OCI-LY3 (cell line): Measurements from ENCODE around the gene ADAMTSL5.
"Not testable (repeated sequence)": the region's sequence is repeated elsewhere in the genome, so short reads cannot be mapped to it uniquely, and the experiment has no call there.

Source experiments
- H2AFZ ChIP-seq: fragments of 200-600, 300-600 bp; shearing (Covaris generic); 2 replicates; pipeline ENCODE4 v1.6.0; 2014; ENCODE audit warnings: antibody characterized with exemption, low read depth, low read length
- H3K27ac ChIP-seq: fragments of 200-600, 300-600 bp; sonication (generic); 2 replicates; pipeline ENCODE4 v1.5.1; 2014; ENCODE audit warnings: mild to moderate bottlenecking, low read length, moderate library complexity, mixed read lengths
- H3K27me3 ChIP-seq: fragments of 200-600, 300-600 bp; sonication (generic); 2 replicates; pipeline ENCODE4 v1.6.1; 2014; ENCODE audit warnings: low read depth, low read length, mixed read lengths
- H3K36me3 ChIP-seq: fragments of 200-600, 300-600 bp; sonication (generic); replicated peaks from 2 replicates; pipeline ENCODE3; 2014; ENCODE audit warnings: low read depth, low read length, mixed read lengths
- H3K4me1 ChIP-seq: fragments of 300-600, 200-600 bp; sonication (generic); 2 replicates; pipeline ENCODE4 v1.6.1; 2014; ENCODE audit warnings: low read length, mixed read lengths
- H3K4me2 ChIP-seq: fragments of 200-600, 300-600 bp; sonication (generic); 2 replicates; pipeline ENCODE4 v1.6.1; 2014; ENCODE audit warnings: low read length, mixed read lengths
- H3K4me3 ChIP-seq: fragments of 300-600, 200-600 bp; sonication (generic); 2 replicates; pipeline ENCODE4 v1.5.1; 2014; ENCODE audit warnings: antibody characterized with exemption, mild to moderate bottlenecking, low read length, moderate library complexity
- H3K79me2 ChIP-seq: fragments of 300-600, 200-600 bp; shearing (Covaris generic); 2 replicates; pipeline ENCODE4 v1.6.1; 2014; ENCODE audit warnings: mild to moderate bottlenecking, low read length, mixed read lengths
- H3K9ac ChIP-seq: fragments of 300-600, 200-600 bp; shearing (Covaris generic); 2 replicates; pipeline ENCODE4 v1.6.0; 2014; ENCODE audit warnings: mild to moderate bottlenecking, low read length, moderate library complexity
- H3K9me3 ChIP-seq: fragments of 200-600, 300-600 bp; shearing (Covaris generic); 2 replicates; pipeline ENCODE4 v1.6.1; 2014; ENCODE audit warnings: low read length, mixed read lengths; ENCODE audit not compliant: insufficient read depth
- H4K20me1 ChIP-seq: fragments of 200-600, 300-600 bp; sonication (generic); 2 replicates; pipeline ENCODE4 v1.6.1; 2016; ENCODE audit warnings: low read length, mixed read lengths; ENCODE audit not compliant: insufficient read depth
- EZH2phosphoT487 ChIP-seq: fragments of 200-600 bp; shearing (Covaris generic); IDR thresholded peaks from 2 replicates; pipeline ENCODE4 v1.6.1; 2018; ENCODE audit warnings: antibody characterized with exemption, mixed run types, low read depth
- TF ChIP-seq, protein P1 (sequence below): fragments of 200-600, 300-600 bp; sonication (generic); IDR thresholded peaks from 2 replicates; pipeline ENCODE4 v1.5.1; 2014; ENCODE audit warnings: antibody characterized with exemption, low read length, low read depth

The ADAMTSL5 gene

DNA sequence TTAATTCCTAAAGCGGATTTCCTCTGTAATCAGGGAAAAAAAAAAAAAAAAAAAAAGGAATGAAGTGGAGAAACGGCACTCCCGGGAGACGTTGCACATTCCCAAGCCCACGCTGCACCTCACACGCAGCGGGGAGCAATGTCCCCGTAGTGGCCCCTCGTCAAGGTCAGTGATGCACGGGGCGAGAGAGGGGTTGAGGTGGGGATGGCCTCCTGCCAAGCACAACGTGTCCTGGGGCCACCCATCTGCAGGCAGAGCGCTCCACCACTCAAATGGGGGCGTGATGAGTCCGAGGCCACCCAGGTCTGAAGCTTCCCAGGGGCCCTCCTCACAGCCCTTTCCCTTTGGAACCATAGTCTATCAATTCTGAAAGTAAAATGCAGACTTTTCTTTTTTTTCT, 26.2 kb upstream of the ADAMTSL5 start:
- Histone ChIP-seq H3K36me3 (no peaks in the 10 kb centered on the region), H3K4me2 (no peak overlapping the region), H4K20me1 (no peaks in the 10 kb centered on the region), H2AFZ (no peak overlapping the region), H3K4me3 (no peak overlapping the region), H3K27me3 (peaks cover 5% of the 10 kb centered on the region), H3K9ac (no peak overlapping the region), H3K9me3 (no peaks in the 10 kb centered on the region), H3K4me1 (no peaks in the 10 kb centered on the region), H3K79me2 (no peaks in the 10 kb centered on the region), H3K27ac (no peak overlapping the region)
- no peak for TF ChIP-seq EZH2phosphoT487
- TF ChIP-seq, protein P1, sequence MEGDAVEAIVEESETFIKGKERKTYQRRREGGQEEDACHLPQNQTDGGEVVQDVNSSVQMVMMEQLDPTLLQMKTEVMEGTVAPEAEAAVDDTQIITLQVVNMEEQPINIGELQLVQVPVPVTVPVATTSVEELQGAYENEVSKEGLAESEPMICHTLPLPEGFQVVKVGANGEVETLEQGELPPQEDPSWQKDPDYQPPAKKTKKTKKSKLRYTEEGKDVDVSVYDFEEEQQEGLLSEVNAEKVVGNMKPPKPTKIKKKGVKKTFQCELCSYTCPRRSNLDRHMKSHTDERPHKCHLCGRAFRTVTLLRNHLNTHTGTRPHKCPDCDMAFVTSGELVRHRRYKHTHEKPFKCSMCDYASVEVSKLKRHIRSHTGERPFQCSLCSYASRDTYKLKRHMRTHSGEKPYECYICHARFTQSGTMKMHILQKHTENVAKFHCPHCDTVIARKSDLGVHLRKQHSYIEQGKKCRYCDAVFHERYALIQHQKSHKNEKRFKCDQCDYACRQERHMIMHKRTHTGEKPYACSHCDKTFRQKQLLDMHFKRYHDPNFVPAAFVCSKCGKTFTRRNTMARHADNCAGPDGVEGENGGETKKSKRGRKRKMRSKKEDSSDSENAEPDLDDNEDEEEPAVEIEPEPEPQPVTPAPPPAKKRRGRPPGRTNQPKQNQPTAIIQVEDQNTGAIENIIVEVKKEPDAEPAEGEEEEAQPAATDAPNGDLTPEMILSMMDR: no peak

DNA sequence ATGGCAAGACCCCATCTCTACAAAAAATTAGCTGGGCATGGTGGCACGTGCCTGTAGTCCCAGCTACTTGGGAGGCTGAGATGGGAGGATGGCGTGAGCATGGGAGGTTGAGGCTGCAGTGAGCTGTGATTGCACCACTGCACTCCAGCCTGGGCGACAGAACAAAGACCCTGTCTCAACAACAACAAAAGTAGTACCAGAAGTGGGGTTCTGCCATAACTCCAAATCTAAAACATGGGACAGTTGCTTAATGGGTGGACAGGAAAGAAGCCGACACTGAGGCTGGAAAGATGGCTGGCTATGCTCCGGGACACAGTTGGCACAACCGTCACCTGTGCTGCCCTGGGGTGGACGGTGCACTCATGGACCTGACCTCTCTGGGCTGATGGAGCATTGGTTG, 22.9 kb upstream of the ADAMTSL5 start:
- H3K4me1 ChIP-seq, H3K9ac ChIP-seq, H2AFZ ChIP-seq, H3K36me3 ChIP-seq, H3K4me3 ChIP-seq, H4K20me1 ChIP-seq, H3K4me2 ChIP-seq, H3K9me3 ChIP-seq, H3K79me2 ChIP-seq, H3K27me3 ChIP-seq, H3K27ac ChIP-seq: not testable (repeated sequence)

- Histone ChIP-seq H3K4me2 (no peak overlapping the region), H3K36me3 (no peaks in the 10 kb centered on the region), H3K27ac (no peak overlapping the region), H2AFZ (no peak overlapping the region), H4K20me1 (no peaks in the 10 kb centered on the region), H3K79me2 (no peaks in the 10 kb centered on the region), H3K9ac (no peak overlapping the region), H3K27me3 (no peaks in the 10 kb centered on the region), H3K4me1 (no peaks in the 10 kb centered on the region), H3K4me3 (no peak overlapping the region), H3K9me3 (no peaks in the 10 kb centered on the region)
- TF ChIP-seq, protein P1: no peak
- no peak for TF ChIP-seq EZH2phosphoT487
Measured at GRCh38 chr19:1534972-1535371, 22.2 kb upstream of the ADAMTSL5 start.

GRCh38 chr19:1533510-1534150, 20.8 kb upstream of the ADAMTSL5 start:
- Histone ChIP-seq H3K4me2 (no peak overlapping the region), H4K20me1 (no peaks in the 10 kb centered on the region), H3K27me3 (no peaks in the 10 kb centered on the region), H3K9ac (no peak overlapping the region), H3K4me3 (no peak overlapping the region), H3K36me3 (no peaks in the 10 kb centered on the region), H2AFZ (no peak overlapping the region), H3K4me1 (no peaks in the 10 kb centered on the region), H3K27ac (no peak overlapping the region), H3K79me2 (no peaks in the 10 kb centered on the region), H3K9me3 (no peaks in the 10 kb centered on the region)
- TF ChIP-seq EZH2phosphoT487: no peak
- TF ChIP-seq, protein P1: no peak
